ENCODE results near the gene SGPL1.

DNA sequence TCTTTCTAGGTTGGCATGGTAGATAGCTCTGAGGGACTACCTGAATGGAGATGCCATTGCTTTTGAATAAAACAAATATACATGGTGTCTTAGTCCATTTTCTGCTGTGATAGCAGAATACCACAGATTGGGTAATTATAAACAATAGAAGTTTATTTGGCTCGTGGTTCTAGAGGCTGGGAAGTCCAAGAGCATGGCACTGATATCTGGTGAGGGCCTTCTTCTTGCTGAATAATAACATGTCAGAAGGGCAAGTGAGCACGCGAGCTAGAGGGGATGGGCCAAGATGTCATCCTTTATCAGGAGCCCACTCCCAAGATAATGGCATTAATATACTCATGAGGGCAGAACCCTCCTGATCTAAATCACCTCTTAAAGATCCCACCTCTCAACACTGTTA is 21.9 kb downstream of the SGPL1 start:
- no peak for TF ChIP-seq CTCF (conservative IDR thresholded peaks at IDR 0.05; ENCODE audit: low read depth in 2 of 2)
- TF ChIP-seq, protein P1, sequence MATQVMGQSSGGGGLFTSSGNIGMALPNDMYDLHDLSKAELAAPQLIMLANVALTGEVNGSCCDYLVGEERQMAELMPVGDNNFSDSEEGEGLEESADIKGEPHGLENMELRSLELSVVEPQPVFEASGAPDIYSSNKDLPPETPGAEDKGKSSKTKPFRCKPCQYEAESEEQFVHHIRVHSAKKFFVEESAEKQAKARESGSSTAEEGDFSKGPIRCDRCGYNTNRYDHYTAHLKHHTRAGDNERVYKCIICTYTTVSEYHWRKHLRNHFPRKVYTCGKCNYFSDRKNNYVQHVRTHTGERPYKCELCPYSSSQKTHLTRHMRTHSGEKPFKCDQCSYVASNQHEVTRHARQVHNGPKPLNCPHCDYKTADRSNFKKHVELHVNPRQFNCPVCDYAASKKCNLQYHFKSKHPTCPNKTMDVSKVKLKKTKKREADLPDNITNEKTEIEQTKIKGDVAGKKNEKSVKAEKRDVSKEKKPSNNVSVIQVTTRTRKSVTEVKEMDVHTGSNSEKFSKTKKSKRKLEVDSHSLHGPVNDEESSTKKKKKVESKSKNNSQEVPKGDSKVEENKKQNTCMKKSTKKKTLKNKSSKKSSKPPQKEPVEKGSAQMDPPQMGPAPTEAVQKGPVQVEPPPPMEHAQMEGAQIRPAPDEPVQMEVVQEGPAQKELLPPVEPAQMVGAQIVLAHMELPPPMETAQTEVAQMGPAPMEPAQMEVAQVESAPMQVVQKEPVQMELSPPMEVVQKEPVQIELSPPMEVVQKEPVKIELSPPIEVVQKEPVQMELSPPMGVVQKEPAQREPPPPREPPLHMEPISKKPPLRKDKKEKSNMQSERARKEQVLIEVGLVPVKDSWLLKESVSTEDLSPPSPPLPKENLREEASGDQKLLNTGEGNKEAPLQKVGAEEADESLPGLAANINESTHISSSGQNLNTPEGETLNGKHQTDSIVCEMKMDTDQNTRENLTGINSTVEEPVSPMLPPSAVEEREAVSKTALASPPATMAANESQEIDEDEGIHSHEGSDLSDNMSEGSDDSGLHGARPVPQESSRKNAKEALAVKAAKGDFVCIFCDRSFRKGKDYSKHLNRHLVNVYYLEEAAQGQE (IDR thresholded peaks at IDR 0.05; ENCODE audit: unreplicated experiment): no peak
- TF ChIP-seq CREB1 (CRISPR knock-in tag; IDR thresholded peaks at IDR 0.05; ENCODE audit: low read depth): no peak
- TF ChIP-seq EZH2 (IDR thresholded peaks at IDR 0.05; ENCODE audit: low read depth, unreplicated experiment): no peak
- no peak for TF ChIP-seq POLR2AphosphoS5 (IDR thresholded peaks at IDR 0.05; ENCODE audit: low read depth)
- no peak for TF ChIP-seq JUNB (IDR thresholded peaks at IDR 0.05; ENCODE audit: unreplicated experiment)
- TF ChIP-seq, protein P2, sequence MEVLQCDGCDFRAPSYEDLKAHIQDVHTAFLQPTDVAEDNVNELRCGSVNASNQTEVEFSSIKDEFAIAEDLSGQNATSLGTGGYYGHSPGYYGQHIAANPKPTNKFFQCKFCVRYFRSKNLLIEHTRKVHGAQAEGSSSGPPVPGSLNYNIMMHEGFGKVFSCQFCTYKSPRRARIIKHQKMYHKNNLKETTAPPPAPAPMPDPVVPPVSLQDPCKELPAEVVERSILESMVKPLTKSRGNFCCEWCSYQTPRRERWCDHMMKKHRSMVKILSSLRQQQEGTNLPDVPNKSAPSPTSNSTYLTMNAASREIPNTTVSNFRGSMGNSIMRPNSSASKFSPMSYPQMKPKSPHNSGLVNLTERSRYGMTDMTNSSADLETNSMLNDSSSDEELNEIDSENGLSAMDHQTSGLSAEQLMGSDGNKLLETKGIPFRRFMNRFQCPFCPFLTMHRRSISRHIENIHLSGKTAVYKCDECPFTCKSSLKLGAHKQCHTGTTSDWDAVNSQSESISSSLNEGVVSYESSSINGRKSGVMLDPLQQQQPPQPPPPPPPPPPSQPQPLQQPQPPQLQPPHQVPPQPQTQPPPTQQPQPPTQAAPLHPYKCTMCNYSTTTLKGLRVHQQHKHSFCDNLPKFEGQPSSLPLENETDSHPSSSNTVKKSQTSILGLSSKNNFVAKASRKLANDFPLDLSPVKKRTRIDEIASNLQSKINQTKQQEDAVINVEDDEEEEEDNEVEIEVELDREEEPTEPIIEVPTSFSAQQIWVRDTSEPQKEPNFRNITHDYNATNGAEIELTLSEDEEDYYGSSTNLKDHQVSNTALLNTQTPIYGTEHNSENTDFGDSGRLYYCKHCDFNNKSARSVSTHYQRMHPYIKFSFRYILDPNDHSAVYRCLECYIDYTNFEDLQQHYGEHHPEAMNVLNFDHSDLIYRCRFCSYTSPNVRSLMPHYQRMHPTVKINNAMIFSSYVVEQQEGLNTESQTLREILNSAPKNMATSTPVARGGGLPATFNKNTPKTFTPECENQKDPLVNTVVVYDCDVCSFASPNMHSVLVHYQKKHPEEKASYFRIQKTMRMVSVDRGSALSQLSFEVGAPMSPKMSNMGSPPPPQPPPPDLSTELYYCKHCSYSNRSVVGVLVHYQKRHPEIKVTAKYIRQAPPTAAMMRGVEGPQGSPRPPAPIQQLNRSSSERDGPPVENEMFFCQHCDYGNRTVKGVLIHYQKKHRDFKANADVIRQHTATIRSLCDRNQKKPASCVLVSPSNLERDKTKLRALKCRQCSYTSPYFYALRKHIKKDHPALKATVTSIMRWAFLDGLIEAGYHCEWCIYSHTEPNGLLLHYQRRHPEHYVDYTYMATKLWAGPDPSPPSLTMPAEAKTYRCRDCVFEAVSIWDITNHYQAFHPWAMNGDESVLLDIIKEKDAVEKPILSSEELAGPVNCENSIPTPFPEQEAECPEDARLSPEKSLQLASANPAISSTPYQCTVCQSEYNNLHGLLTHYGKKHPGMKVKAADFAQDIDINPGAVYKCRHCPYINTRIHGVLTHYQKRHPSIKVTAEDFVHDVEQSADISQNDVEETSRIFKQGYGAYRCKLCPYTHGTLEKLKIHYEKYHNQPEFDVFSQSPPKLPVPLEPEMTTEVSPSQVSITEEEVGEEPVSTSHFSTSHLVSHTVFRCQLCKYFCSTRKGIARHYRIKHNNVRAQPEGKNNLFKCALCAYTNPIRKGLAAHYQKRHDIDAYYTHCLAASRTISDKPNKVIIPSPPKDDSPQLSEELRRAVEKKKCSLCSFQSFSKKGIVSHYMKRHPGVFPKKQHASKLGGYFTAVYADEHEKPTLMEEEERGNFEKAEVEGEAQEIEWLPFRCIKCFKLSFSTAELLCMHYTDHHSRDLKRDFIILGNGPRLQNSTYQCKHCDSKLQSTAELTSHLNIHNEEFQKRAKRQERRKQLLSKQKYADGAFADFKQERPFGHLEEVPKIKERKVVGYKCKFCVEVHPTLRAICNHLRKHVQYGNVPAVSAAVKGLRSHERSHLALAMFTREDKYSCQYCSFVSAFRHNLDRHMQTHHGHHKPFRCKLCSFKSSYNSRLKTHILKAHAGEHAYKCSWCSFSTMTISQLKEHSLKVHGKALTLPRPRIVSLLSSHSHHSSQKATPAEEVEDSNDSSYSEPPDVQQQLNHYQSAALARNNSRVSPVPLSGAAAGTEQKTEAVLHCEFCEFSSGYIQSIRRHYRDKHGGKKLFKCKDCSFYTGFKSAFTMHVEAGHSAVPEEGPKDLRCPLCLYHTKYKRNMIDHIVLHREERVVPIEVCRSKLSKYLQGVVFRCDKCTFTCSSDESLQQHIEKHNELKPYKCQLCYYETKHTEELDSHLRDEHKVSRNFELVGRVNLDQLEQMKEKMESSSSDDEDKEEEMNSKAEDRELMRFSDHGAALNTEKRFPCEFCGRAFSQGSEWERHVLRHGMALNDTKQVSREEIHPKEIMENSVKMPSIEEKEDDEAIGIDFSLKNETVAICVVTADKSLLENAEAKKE (CRISPR knock-in tag; IDR thresholded peaks at IDR 0.05): no peak
- TF ChIP-seq EZH2phosphoT487 (IDR thresholded peaks at IDR 0.05; ENCODE audit: unreplicated experiment): no peak

All from GM23338 (cell line).